ENCODE measurements around the gene RNU1-2.
"Not testable (repeated sequence)": the region's sequence is repeated elsewhere in the genome, so short reads cannot be mapped to it uniquely, and the experiment has no call there.

RNU1-2 gene

GRCh38 chr1:16895598-16896315 lies at the start of gene RNU1-2:
TSS of gene RNU1-2 (plus strand) at chr1:16895980.
- peak; percentile 77 to 80 for DNase-seq (ENCODE audit: low read depth in 2 of 2, low spot score in 1 of 2)

- DNase-seq (ENCODE audit: low read depth in 2 of 2, low spot score in 1 of 2): not testable (repeated sequence)
Observed at GRCh38 chr1:16856201-16856600, 39.6 kb upstream of the RNU1-2 start.

GRCh38 chr1:16859167-16860041 lies 36.4 kb upstream of the RNU1-2 start:
- DNase-seq (ENCODE audit: low read depth in 2 of 2, low spot score in 1 of 2): not testable (repeated sequence)

GRCh38 chr1:16860048-16860447 lies 35.7 kb upstream of the RNU1-2 start:
- DNase-seq (ENCODE audit: low read depth in 2 of 2, low spot score in 1 of 2): not testable (repeated sequence)

DNA sequence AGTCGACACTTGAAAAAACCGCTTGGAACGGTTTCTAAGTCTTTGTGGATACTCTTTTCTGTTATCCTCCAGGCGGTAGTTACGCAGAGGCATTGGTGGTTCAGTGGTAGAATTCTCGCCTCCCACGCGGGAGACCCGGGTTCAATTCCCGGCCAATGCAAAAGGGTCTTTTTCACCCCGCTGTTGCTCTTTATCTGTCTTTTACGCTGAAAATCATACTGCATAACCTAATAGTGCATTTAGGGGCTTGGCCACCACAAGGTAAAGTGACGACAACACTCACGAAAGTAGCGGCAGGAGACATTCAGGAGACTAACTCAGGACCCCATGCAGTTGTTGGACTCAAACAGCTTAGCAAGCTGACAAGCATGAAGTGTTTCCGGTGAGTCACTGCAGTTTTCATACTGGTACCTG lies 33.9 kb upstream of the RNU1-2 start:
- not testable (repeated sequence) for DNase-seq (ENCODE audit: low read depth in 2 of 2, low spot score in 1 of 2)

DNA sequence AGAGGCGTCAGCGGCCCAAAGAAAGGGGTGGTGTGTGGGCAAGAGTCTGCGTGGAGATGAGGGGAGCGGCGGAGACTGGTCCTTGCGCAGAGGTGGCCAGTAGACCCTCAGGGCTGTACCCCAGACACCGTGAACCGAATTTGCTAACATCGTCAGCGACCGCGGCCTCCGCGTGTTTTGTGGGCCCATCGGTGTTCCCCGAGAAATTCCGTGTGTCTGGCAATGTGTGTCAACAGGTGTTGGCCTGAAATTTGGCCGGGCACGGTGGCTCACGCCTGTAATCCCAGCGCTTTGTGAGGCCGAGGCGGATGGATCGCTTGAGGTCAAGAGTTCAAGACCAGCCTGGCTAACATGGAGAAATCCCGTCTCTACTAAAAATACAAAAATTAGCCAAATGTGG lies 33.4 kb upstream of the RNU1-2 start:
- DNase-seq (ENCODE audit: low read depth in 2 of 2, low spot score in 1 of 2): not testable (repeated sequence)

GRCh38 chr1:16863024-16863423 lies 32.8 kb upstream of the RNU1-2 start:
- not testable (repeated sequence) for DNase-seq (ENCODE audit: low read depth in 2 of 2, low spot score in 1 of 2)

DNA sequence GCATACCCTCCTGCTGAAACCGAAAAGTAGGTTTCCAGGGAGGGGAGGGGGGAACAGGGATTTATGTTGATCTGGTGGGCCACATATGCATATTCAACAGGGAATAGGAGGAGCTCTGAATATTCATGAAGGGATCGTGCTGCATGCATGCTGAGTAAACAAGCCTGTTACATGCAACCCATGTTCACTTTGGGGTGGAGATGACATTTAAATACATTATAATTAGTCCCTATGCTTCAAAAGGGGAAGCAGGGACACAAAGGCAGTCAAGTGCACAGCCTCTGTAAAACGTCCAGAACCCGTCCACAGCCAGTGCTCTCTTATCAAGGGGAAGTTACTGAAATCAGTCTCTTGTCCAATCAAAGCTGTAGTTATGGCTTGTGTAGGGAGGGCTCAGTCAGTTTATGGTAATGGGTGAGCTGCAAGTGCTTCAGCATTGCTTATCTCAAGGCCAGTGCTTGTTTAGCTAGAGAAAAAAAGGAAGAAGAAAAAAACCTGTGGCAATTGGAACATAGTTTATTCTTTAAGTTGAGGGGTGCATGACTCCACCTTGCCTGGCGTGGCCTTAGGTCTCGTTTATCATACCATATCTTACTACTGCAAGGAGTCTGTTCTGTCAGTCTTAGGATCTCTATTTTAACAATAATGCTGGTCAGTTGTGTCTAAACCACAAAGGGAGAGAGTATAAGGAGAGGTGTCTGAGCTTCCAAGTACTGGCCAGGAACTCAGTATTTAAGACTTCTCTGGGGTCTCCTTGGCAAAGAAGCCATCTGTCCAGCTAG lies 28.7 kb upstream of the RNU1-2 start:
- DNase-seq (ENCODE audit: low read depth in 2 of 2, low spot score in 1 of 2): not testable (repeated sequence)

GRCh38 chr1:16868787-16869186 lies 27.0 kb upstream of the RNU1-2 start:
- not testable (repeated sequence) for DNase-seq (ENCODE audit: low read depth in 2 of 2, low spot score in 1 of 2)

GRCh38 chr1:16869996-16870395 lies 25.8 kb upstream of the RNU1-2 start:
- not testable (repeated sequence) for DNase-seq (ENCODE audit: low read depth in 2 of 2, low spot score in 1 of 2)

DNA sequence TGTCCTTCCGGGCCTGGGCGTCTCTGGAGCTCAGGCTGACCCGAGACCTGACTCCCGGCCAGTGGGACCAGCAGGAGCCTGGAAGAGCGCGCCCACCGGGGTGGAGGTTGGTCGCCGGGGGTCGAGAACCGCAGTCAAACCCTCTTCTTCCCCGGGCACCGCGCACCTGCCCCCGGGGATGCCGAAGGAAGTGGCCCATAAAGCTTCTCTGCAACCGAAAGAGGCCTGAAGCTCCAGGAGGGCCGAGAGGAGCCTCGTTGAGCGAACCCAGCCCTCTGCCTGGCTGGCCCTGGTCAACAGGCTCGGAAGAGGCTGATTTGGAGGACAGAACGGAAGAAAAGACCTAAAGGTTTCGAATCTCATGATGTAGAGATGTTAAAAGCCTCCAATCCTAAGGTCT lies 24.6 kb upstream of the RNU1-2 start:
- DNase-seq (ENCODE audit: low read depth in 2 of 2, low spot score in 1 of 2): not testable (repeated sequence)

DNA sequence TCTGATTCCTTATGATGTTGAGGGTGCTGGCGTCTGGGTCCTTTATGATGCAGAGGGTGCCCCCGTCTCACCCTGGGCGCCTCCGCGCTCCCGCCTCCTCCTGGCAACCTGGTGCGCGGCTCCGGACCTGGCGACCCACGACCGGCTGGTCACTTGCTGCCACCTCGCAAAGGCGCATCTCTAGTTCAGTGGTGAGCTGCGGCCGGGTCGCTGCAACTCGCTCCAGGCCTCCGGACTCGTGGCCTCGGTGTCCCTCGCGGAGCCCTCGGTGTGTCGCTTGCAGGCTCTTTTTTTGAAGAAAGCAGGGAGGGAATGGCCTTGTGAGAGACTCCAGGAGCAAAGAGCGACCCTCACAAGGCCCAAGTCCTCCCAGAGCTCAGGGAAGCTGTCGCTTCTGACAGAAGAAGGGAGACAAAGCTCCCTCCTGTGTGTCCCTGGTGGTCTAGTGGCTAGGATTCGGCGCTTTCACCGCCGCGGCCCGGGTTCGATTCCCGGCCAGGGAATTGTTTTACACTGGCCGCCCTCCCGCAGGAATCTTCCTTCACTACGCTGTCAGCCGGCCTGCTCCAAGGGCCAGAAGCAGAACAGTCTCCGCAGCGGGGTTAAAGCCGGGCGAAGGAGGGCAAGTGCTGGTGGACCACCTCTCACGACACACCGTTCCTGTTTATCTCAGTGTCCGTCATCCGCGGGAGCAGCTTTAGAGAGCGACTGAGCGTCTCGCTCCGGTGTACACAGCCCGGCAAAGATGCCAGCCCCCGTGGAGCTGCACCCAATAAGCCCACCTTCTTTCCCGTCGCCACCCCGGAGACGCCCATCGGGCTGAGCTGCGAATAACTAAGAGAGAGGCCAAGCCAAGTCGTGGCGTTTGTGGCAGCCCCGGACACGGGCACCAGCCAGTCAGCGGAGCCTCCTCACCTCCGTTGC lies 23.4 kb upstream of the RNU1-2 start:
- DNase-seq (ENCODE audit: low read depth in 2 of 2, low spot score in 1 of 2): not testable (repeated sequence)

DNA sequence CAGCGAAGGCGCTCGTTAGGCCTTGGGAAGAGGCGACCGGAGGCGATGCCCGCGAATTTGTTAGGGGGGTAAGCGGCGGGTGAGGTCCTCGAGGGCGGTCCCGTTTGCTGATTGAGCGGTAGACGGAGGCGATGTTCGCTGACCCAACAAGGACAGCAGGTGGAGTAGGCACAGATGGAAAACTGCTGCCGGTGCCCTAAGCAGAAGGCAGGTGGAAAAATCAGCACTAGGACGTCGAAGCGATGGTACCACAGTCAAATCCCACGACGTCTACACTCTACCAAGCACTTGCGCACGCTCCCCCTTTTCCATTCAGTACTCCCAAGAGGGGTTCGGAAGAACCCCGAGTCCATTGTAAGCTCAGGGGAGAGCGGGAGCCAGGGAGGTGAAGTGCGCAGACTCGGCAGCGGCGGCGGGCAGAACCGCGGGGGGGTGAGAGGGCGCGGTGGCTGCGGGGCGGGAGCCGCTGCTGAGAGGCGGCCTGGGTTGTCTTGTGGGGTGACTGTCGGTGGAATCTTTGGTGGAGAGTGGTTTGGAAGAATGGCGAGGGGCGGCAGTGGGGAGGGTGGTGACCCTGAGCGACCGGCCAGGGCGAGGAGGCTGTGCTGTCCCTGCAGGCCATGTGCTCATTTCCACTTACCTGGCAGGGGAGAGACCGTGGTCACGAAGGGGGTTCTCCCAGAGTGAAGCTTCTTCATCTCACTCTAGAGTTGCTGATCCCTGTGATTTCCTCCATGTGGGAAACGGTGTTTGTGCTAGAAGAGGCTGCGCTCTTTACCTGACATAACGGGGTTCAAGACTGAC lies 22.5 kb upstream of the RNU1-2 start:
- peak in 1 of 2 donors; percentile 35 for DNase-seq (ENCODE audit: low read depth in 2 of 2, low spot score in 1 of 2)

DNA sequence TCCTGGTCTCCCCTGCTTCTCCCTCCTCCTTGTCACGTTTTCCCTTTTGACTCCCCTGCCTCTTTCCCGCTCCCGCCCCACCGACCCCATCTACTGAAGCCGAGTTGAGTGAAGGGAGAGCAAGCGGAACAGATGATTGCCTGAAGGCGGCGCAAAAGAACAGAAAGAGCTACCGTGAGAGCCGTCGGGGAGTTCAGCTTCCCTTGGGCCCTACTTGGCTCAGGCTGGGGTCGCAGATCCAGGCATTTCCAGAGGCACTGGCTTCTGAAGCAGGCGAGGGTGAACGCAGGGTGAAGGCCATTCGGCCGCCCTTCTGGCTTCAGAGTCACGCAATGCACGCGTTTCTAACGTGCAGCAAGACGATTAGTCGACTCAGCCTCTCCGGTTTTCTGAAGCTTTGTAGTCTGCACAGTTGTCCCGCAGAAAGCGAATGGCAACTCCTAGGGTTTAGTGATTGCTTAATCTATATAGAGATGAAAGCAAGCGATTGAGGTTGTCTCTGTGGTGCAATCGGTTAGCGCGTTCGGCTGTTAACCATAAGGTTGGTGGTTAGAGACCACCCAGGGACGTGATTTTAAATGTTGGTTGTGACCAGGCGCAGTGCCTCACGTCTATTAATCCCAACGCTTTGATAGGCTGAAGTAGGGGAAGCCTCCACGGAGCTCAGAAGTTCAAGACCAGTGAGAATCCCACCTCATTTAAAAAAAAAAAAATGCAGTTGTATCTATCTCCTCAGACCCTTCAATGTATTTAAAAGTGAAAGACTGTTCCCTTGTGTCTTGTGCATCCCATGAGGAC lies 20.6 kb upstream of the RNU1-2 start:
- DNase-seq (ENCODE audit: low read depth in 2 of 2, low spot score in 1 of 2): not testable (repeated sequence)

GRCh38 chr1:16881742-16882141 lies 14.0 kb upstream of the RNU1-2 start:
- DNase-seq (ENCODE audit: low read depth in 2 of 2, low spot score in 1 of 2): not testable (repeated sequence)

DNA sequence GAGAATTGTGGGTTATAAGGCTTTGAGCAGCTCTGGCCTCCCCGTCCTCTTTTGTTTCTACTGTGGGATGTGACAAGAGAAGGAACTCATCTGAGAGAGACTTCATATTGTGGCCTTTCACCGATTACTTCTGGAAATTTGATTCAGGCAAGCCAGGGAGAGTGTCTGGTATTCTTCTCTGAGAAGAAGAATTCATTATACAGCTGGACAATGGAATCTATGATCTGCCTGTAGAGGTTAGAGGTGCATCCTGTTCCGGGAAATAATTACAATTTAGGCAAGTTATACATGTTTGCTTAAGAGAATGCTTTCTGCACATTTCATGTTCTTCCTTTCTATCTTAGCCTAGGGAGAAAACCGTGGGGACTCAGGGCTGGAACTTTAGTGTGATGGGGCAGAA lies 12.8 kb upstream of the RNU1-2 start:
- DNase-seq (ENCODE audit: low read depth in 2 of 2, low spot score in 1 of 2): no peak

GRCh38 chr1:16884487-16884886 lies 11.3 kb upstream of the RNU1-2 start:
- not testable (repeated sequence) for DNase-seq (ENCODE audit: low read depth in 2 of 2, low spot score in 1 of 2)

- DNase-seq (ENCODE audit: low read depth in 2 of 2, low spot score in 1 of 2): no peak
Observed at GRCh38 chr1:16886860-16887605, 8.7 kb upstream of the RNU1-2 start.
